OCI-LY3 (cell line): ENCODE measurements around the gene CAMK1D.

Source experiments
- H2AFZ ChIP-seq: fragments of 200-600, 300-600 bp; shearing (Covaris generic); 2 replicates; pipeline ENCODE4 v1.6.0; 2014; ENCODE audit warnings: antibody characterized with exemption, low read depth, low read length
- H3K27ac ChIP-seq: fragments of 200-600, 300-600 bp; sonication (generic); 2 replicates; pipeline ENCODE4 v1.5.1; 2014; ENCODE audit warnings: mild to moderate bottlenecking, low read length, moderate library complexity, mixed read lengths
- H3K27me3 ChIP-seq: fragments of 200-600, 300-600 bp; sonication (generic); 2 replicates; pipeline ENCODE4 v1.6.1; 2014; ENCODE audit warnings: low read depth, low read length, mixed read lengths
- H3K36me3 ChIP-seq: fragments of 200-600, 300-600 bp; sonication (generic); replicated peaks from 2 replicates; pipeline ENCODE3; 2014; ENCODE audit warnings: low read depth, low read length, mixed read lengths
- H3K4me1 ChIP-seq: fragments of 300-600, 200-600 bp; sonication (generic); 2 replicates; pipeline ENCODE4 v1.6.1; 2014; ENCODE audit warnings: low read length, mixed read lengths
- H3K4me2 ChIP-seq: fragments of 200-600, 300-600 bp; sonication (generic); 2 replicates; pipeline ENCODE4 v1.6.1; 2014; ENCODE audit warnings: low read length, mixed read lengths
- H3K4me3 ChIP-seq: fragments of 300-600, 200-600 bp; sonication (generic); 2 replicates; pipeline ENCODE4 v1.5.1; 2014; ENCODE audit warnings: antibody characterized with exemption, mild to moderate bottlenecking, low read length, moderate library complexity
- H3K79me2 ChIP-seq: fragments of 300-600, 200-600 bp; shearing (Covaris generic); 2 replicates; pipeline ENCODE4 v1.6.1; 2014; ENCODE audit warnings: mild to moderate bottlenecking, low read length, mixed read lengths
- H3K9ac ChIP-seq: fragments of 300-600, 200-600 bp; shearing (Covaris generic); 2 replicates; pipeline ENCODE4 v1.6.0; 2014; ENCODE audit warnings: mild to moderate bottlenecking, low read length, moderate library complexity
- H3K9me3 ChIP-seq: fragments of 200-600, 300-600 bp; shearing (Covaris generic); 2 replicates; pipeline ENCODE4 v1.6.1; 2014; ENCODE audit warnings: low read length, mixed read lengths; ENCODE audit not compliant: insufficient read depth
- H4K20me1 ChIP-seq: fragments of 200-600, 300-600 bp; sonication (generic); 2 replicates; pipeline ENCODE4 v1.6.1; 2016; ENCODE audit warnings: low read length, mixed read lengths; ENCODE audit not compliant: insufficient read depth
- CTCF ChIP-seq: fragments of 200-600, 300-600 bp; sonication (generic); IDR thresholded peaks from 2 replicates; pipeline ENCODE4 v1.5.1; 2014; ENCODE audit warnings: antibody characterized with exemption, low read length, low read depth
- EZH2phosphoT487 ChIP-seq: fragments of 200-600 bp; shearing (Covaris generic); IDR thresholded peaks from 2 replicates; pipeline ENCODE4 v1.6.1; 2018; ENCODE audit warnings: antibody characterized with exemption, mixed run types, low read depth

The CAMK1D gene

DNA sequence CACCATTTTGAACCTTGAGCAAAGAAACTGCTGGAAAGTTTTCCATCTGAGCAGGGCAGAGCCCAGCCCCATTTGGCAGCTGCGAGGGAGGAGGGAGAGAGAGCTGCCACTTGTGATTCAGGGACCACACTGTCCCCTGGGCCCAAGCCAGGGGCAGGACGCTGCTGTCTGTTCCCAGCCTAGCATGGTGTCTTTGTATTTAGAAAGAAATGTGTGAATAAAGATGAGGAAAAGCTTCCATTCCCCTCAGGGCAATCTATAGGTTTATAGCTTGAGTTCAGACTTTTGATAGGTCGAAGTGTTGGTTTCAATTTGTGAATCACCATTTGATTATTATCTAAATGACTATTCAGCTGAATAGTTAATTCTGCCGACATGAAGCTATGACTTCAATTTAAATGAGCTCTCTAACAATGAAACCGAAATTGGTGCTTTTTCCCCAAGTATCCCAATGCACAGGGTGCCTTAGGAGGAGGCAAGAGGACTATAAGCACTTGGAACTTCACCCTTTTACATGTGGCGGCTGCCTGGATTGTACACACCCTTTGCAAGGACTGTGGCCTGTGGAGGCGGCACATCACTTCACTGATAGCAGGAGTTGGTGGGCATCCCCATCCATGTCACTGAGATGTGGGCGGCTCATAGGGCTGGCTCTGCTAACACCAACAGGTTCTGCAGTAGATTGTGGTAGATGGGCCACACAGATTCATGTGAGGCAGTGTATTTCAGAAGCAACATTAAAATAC is 428.7 kb downstream of the CAMK1D start:
- no peak overlapping the region for H3K4me2 ChIP-seq
- H3K9ac ChIP-seq = no peak overlapping the region
- no peaks in the 10 kb centered on the region for H3K27me3 ChIP-seq
- H4K20me1 ChIP-seq = peaks cover 3% of the 10 kb centered on the region; the same call in 1 of the 2 replicates
- no peaks in the 10 kb centered on the region for H3K79me2 ChIP-seq
- H3K9me3 ChIP-seq = no peaks in the 10 kb centered on the region
- H3K36me3 ChIP-seq = no peaks in the 10 kb centered on the region
- no peaks in the 10 kb centered on the region for H3K4me1 ChIP-seq
- no peak overlapping the region for H3K4me3 ChIP-seq
- H3K27ac ChIP-seq = no peak overlapping the region
- H2AFZ ChIP-seq = no peak overlapping the region
- TF ChIP-seq CTCF (no peak), EZH2phosphoT487 (no peak)

DNA sequence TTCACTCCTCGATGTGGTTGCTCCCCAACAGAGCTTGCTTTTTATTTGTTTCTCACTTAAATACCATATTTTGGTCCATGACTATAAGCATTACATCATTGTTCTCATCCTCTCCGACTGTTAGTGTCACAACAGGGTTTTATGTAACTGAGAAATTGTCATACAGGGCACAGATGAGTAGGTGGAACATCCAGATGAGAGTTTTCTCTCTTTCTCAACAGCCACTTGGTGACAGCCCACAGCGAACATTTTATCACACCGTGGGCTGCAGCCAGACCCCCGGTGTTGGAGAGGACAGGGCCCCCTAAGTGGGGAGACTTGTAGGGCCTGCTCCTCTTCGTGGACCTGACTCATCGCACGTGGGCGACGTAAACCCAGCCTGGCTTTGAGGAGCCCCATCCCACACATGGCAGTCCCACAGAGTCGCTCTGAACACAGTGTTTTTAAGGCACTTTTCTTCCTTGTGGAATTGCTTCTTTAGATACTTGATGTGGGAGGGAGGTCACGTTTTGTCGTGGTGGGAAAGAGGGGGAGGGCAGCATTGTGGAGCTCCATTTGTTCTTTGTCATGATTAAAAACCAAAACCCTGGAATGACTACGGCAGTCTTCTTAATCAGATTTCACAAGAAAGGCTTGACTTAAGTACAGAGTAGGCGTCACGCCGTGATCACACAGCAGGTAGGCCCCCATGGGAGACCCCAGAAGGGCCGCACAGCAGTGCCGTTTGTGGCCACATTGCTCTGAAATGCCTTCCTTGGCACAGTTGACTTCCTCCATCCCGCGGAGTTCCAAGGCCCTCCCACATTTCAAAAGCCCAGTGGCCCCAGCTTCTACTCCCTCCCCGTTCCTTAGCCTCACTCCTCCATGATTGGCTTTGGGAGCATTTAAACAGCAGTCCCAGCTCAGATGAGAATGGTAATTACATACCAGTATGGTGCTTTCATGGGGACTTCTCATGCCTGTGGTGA is 431.6 kb downstream of the CAMK1D start:
- Histone ChIP-seq H2AFZ (no peak overlapping the region), H3K4me2 (no peak overlapping the region), H3K4me1 (no peaks in the 10 kb centered on the region), H3K36me3 (no peaks in the 10 kb centered on the region), H3K27ac (no peak overlapping the region), H4K20me1 (no peaks in the 10 kb centered on the region), H3K9me3 (no peaks in the 10 kb centered on the region), H3K79me2 (no peaks in the 10 kb centered on the region), H3K4me3 (no peak overlapping the region), H3K9ac (no peak overlapping the region), H3K27me3 (no peaks in the 10 kb centered on the region)
- TF ChIP-seq CTCF = no peak
- TF ChIP-seq EZH2phosphoT487 = no peak

DNA sequence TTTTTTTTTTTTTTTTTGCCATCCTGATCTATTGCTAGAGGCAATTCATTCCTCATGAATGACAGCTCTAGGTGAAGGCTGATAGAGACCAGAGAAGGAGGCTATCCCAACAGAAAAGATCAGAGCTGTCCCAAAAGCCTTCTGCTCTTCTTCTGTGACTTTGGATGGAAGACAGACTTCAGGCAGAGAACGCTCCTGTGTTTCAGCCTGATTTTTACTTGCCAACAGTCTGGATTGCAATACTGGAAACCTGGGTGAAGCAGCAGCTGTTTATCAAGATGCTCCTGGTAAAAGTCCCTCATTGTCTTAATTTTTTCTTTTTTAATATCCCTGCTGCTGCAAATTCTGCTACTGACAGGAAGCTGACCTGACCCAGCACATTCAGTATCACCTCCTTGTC is 432.6 kb downstream of the CAMK1D start:
- no peak overlapping the region for H3K27ac ChIP-seq
- no peaks in the 10 kb centered on the region for H3K36me3 ChIP-seq
- no peak overlapping the region for H3K4me3 ChIP-seq
- H3K4me2 ChIP-seq = no peak overlapping the region
- H3K27me3 ChIP-seq = no peaks in the 10 kb centered on the region
- H3K79me2 ChIP-seq = no peaks in the 10 kb centered on the region
- H2AFZ ChIP-seq = no peak overlapping the region
- H3K4me1 ChIP-seq = no peaks in the 10 kb centered on the region
- H3K9ac ChIP-seq = no peak overlapping the region
- no peaks in the 10 kb centered on the region for H3K9me3 ChIP-seq
- no peaks in the 10 kb centered on the region for H4K20me1 ChIP-seq
- TF ChIP-seq EZH2phosphoT487 = no peak
- no peak for TF ChIP-seq CTCF

DNA sequence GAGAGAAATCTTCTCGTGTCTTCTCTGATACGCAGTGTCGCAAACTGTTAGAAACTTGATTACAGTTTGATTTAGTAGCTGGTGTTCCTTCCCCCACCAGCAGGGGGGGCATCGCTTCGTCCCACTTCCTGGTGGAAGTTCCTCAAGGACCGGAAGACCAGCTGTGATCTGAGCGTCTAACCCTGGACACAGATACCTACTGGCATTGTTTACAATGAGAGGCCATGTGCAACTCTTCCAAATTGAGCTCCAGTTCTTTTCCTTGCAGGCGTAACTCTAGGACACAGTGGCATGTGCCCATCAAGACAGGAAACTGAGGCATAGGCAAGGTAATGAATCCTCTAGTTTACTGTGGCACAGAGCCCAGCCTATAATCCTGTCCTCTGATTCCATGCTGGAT is 433.2 kb downstream of the CAMK1D start:
- H3K27ac ChIP-seq = no peak overlapping the region
- no peaks in the 10 kb centered on the region for H3K79me2 ChIP-seq
- H3K4me1 ChIP-seq = no peaks in the 10 kb centered on the region
- no peak overlapping the region for H2AFZ ChIP-seq
- no peak overlapping the region for H3K9ac ChIP-seq
- H3K36me3 ChIP-seq = no peaks in the 10 kb centered on the region
- no peaks in the 10 kb centered on the region for H4K20me1 ChIP-seq
- no peaks in the 10 kb centered on the region for H3K9me3 ChIP-seq
- H3K4me2 ChIP-seq = no peak overlapping the region
- no peak for TF ChIP-seq EZH2phosphoT487
- peak; percentile 62 for TF ChIP-seq CTCF
- no peak overlapping the region for H3K4me3 ChIP-seq
- H3K27me3 ChIP-seq = no peaks in the 10 kb centered on the region
